Osteocyte (in vitro differentiated cells): ENCODE data around the gene CCDC187. TPM values are rescaled to one million over a fixed set of nuclear protein-coding genes. Genes with fewer than 3 reads are reported as not detected.

Experiments
- DNase-seq: peaks from one replicate; pipeline ENCODE4 v3.0.0; 2021; ENCODE audit warnings: mixed read lengths; ENCODE audit not compliant: unreplicated experiment; ENCODE audit errors: extremely low spot score
- H3K27ac Mint-ChIP-seq: one replicate; pipeline ENCODE4 v1.8.0; 2021; ENCODE audit warnings: mild to moderate bottlenecking, mixed read lengths; ENCODE audit not compliant: unreplicated experiment
- H3K27me3 Mint-ChIP-seq: one replicate; pipeline ENCODE4 v1.8.0; 2021; ENCODE audit warnings: mixed read lengths; ENCODE audit not compliant: unreplicated experiment
- H3K36me3 Mint-ChIP-seq: one replicate; pipeline ENCODE4 v1.8.0; 2021; ENCODE audit warnings: mixed read lengths; ENCODE audit not compliant: unreplicated experiment
- H3K4me1 Mint-ChIP-seq: one replicate; pipeline ENCODE4 v1.8.0; 2021; ENCODE audit warnings: mixed read lengths; ENCODE audit not compliant: unreplicated experiment
- H3K4me3 Mint-ChIP-seq: one replicate; pipeline ENCODE4 v1.8.0; 2021; ENCODE audit warnings: mild to moderate bottlenecking, moderate library complexity, mixed read lengths; ENCODE audit not compliant: unreplicated experiment
- H3K9me3 Mint-ChIP-seq: one replicate; pipeline ENCODE4 v1.8.0; 2021; ENCODE audit warnings: mixed read lengths; ENCODE audit not compliant: unreplicated experiment
- CTCF ChIP-seq: fragments of 200-600 bp; sonication (generic); IDR thresholded peaks from 2 replicates; pipeline ENCODE4 v1.5.0; 2021; ENCODE audit warnings: antibody characterized with exemption, mild to moderate bottlenecking, moderate library complexity
- total RNA-seq: library from RNA; stranded (reverse); gene quantifications from 2 replicates; pipeline ENCODE4 v1.2.1, GENCODE V29; 2021

The CCDC187 gene
- total RNA-seq, 1 donor from 2014 or later: not detected

- Mint-ChIP-seq H3K4me3 (no peak overlapping the region), H3K27ac (no peak overlapping the region), H3K4me1 (peaks cover 5% of the 10 kb centered on the region), H3K9me3 (no peaks in the 10 kb centered on the region), H3K27me3 (peaks cover 5% of the 10 kb centered on the region), H3K36me3 (no peaks in the 10 kb centered on the region)
- TF ChIP-seq CTCF: no peak
- no peak for DNase-seq
Measured at GRCh38 chr9:136296434-136297015, 7.4 kb downstream of the CCDC187 start.

GRCh38 chr9:136295542-136296433, 8.1 kb downstream of the CCDC187 start:
- Mint-ChIP-seq H3K27ac (no peak overlapping the region), H3K4me3 (no peak overlapping the region), H3K36me3 (no peaks in the 10 kb centered on the region), H3K4me1 (no peaks in the 10 kb centered on the region), H3K9me3 (no peaks in the 10 kb centered on the region), H3K27me3 (peaks cover 2% of the 10 kb centered on the region)
- no peak for DNase-seq
- no peak for TF ChIP-seq CTCF

- TF ChIP-seq CTCF: no peak
Measured at GRCh38 chr9:136295055-136295454, 8.8 kb downstream of the CCDC187 start.

GRCh38 chr9:136294437-136294836, 9.5 kb downstream of the CCDC187 start:
- no peaks in the 10 kb centered on the region for H3K36me3 Mint-ChIP-seq
- H3K27me3 Mint-ChIP-seq: peaks cover 2% of the 10 kb centered on the region
- no peaks in the 10 kb centered on the region for H3K9me3 Mint-ChIP-seq
- no peak overlapping the region for H3K27ac Mint-ChIP-seq
- TF ChIP-seq CTCF: no peak
- H3K4me3 Mint-ChIP-seq: no peak overlapping the region
- H3K4me1 Mint-ChIP-seq: no peaks in the 10 kb centered on the region
- DNase-seq: no peak

More at GRCh38 chr9:136295055-136295454, 8.8 kb downstream of the CCDC187 start:
- DNase-seq: no peak
- peaks cover 2% of the 10 kb centered on the region for H3K27me3 Mint-ChIP-seq
- no peaks in the 10 kb centered on the region for H3K9me3 Mint-ChIP-seq
- H3K4me3 Mint-ChIP-seq: no peak overlapping the region
- H3K36me3 Mint-ChIP-seq: no peaks in the 10 kb centered on the region
- no peak overlapping the region for H3K27ac Mint-ChIP-seq
- no peaks in the 10 kb centered on the region for H3K4me1 Mint-ChIP-seq

- Mint-ChIP-seq H3K4me3 (no peak overlapping the region), H3K9me3 (no peaks in the 10 kb centered on the region), H3K27me3 (peaks cover 2% of the 10 kb centered on the region), H3K4me1 (no peaks in the 10 kb centered on the region), H3K36me3 (no peaks in the 10 kb centered on the region), H3K27ac (no peak overlapping the region)
- TF ChIP-seq CTCF: no peak
- no peak for DNase-seq
Measured at GRCh38 chr9:136293476-136294077, 10.3 kb downstream of the CCDC187 start.
